SK-N-DZ (cell line): Measurements from ENCODE around the gene ZC4H2. TPM values are rescaled to one million over a fixed set of nuclear protein-coding genes. Genes with fewer than 3 reads are reported as not detected.
"Not testable (repeated sequence)": the region's sequence is repeated elsewhere in the genome, so short reads cannot be mapped to it uniquely, and the experiment has no call there.

Source experiments
- DNase-seq: peaks from one replicate; pipeline ENCODE4 v3.0.0-alpha.2; 2015; ENCODE audit warnings: low spot score
- polyA plus RNA-seq, 2 experiments: library from polyadenylated mRNA; depleted of rRNA; stranded (reverse); fragments of >200 nt; gene quantifications; 2 replicates each; pipeline ENCODE4 v1.2.3, GENCODE V29; 2014

The ZC4H2 gene, protein sequence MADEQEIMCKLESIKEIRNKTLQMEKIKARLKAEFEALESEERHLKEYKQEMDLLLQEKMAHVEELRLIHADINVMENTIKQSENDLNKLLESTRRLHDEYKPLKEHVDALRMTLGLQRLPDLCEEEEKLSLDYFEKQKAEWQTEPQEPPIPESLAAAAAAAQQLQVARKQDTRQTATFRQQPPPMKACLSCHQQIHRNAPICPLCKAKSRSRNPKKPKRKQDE
- 43.1 and 43.8 TPM in 2 replicates for polyA plus RNA-seq (2014; cell fraction: cytosol; rRNA removed)
- 32.9 and 34.2 TPM in 2 replicates for polyA plus RNA-seq (2014; cell fraction: nucleus; rRNA removed)

DNA sequence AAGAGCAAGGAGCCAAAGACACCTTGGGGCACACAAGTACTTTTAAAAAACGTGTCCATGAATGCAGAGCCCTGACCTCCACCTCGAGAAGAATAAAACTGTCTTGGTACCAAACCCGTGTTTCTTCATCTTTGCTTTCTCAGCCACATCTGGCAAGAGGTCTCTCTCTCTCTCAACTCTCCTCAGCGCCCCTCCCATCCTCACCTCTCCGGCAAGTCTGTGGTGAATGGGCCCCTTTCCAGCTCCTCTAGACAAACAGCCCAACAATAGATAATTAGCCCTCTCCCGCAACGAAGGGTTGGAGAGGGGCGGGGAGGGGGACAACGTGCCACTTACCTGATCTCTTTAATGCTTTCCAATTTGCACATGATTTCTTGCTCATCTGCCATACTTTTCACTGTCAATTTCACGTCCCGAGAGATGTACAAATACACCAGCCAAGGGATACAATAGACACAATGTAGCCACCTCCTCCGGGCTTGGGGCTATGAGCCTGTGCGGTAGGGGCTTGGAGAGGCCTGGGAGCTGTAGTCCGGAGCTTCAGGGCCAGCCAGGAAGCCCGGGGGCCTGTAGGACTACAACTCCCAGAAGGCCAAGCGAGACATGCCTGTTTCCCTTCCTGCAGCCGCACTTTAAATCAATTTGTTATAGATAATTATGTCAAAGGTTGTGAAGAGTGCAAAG is at the start of gene ZC4H2:
Gene ZC4H2 (minus strand): TSS at position 462 of the 684 bp plus-strand sequence. CDS start 73 bp downstream, at position 389.
- DNase-seq = peak; percentile 86

DNA sequence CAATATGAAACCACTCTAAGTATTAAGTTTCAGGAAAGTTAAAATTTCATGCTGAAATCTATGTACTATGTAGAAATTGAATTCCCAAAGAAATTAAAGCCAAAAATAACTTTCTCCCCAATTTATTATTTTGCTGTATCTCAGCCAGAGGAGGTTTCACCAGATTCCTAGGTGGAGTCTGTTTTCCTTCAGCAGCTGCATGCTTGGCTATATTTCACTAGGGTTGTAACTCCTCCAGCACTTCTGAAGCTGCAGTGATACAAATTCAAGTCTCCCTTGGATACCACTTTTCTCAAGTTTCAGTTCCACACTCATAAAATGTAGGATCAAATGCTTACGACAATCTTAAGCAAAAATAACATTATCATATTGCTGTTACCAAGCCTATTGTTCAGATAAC is 41.2 kb upstream of the ZC4H2 start:
- no peak for DNase-seq

DNA sequence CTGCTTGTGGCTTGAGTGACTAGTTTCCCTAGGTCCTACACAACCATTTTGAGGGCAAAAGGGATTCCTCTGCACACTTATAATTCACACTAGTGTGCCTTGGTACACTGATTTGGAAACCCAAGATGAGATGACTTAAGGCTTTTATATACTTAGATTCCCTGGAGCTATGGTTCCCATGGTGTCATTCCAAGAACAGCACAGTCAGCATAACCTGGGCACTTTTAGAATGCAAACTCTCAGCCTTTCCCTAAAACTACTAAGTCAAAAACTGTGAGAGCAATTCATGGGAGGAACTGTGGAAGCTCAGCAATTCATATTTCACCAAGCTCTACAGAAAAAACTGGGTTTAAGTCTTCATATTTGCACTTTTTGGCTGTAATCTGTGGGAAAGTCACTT is 38.0 kb upstream of the ZC4H2 start:
- DNase-seq = no peak

DNA sequence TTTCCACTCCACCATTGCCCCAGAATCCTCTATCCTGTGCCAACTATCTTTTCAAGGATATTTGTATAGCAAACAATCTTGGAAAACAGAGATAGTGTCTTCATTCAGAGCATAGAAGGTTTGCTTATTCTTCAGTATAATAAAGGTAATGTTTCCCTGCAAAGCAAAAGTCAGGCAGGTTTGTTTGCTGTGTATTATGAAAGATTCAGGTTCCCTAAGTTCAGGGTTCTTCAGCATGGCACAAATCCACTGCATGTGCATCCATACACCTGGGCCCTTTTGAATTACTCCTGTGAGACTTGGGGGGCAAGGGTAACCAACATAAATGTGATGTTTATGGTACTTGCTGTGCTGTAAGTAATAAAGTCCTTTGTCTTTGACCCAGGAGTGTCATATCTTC is 33.2 kb upstream of the ZC4H2 start:
- DNase-seq = no peak

DNA sequence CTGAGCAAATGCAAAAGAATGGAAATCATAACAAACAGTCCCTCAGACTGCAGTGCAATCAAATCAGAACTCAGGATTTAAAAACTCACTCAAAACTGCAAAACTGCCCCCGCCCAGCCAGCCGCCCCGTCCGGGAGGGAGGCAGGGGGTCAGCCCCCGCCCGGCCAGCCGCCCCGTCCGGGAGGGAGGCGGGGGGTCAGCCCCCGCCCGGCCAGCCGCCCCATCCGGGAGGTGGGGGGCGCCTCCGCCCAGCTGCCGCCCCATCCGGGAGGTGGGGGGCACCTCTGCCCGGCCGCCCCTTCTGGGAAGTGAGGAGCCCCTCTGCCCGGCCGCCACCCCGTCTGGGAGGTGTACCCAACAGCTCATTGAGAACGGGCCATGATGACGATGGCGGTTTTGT is 26.0 kb upstream of the ZC4H2 start:
- DNase-seq = not testable (repeated sequence)

GRCh38 chrX:64996805-64997204 is 20.6 kb upstream of the ZC4H2 start:
- no peak for DNase-seq

DNA sequence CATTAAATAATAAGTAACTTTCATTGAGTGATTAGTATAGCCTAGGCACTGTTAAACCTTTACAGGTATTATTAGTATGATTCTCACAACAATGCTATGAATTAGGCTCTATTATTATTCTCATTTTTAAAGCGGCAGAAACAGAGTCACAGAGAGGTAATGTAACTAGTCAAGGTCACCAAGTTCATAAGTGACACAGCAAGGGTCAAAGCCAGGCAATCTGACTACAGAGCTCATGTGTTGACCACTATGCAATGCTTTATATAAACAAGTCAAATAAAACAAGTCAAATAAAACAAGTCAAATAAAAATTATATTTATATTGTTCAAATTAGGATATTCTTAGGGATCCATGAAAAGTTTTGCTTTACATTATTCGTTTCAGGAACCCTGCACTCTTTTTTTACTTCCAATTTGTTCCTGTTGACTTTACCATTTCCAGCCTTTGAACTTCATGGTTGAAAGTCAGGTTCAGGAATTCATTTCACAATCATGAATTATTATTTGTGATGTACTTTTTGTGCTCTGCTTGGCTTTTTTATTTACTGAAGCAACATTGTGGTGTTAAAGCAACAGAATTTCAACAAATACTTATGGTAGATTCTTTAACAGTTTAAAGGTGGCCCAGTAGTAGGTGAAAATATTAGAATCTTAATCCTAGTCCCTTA is 18.0 kb upstream of the ZC4H2 start:
- no peak for DNase-seq

GRCh38 chrX:64977830-64978229 is 1.6 kb upstream of the ZC4H2 start:
- no peak for DNase-seq

- DNase-seq = no peak
These were observed 801 bp upstream of the ZC4H2 start for GRCh38 chrX:64977051-64977450.

DNA sequence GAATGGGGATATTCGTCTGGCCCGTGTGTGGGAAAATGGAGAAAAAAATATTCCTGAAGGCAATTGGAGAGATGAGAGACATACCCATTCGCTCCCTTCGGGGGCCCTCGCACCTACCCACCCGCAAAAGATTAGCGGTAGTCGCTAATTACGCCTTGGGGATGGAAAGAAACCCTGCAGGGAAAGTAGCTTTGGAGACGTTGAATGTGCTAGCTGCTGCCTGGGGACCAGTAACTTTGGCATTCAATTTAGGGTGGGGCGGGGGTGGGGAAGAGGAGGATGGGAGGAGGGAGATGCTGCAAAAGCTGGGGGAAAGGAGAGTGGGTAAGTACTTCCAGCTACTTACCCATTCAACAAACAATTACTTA is 407 bp upstream of the ZC4H2 start:
- no peak for DNase-seq

GRCh38 chrX:64975491-64975890 is 759 bp downstream of the ZC4H2 start:
- peak; percentile 49 for DNase-seq

GRCh38 chrX:64925480-64925879 is 50.8 kb downstream of the ZC4H2 start:
- no peak for DNase-seq

- no peak for DNase-seq
These were observed 68.1 kb downstream of the ZC4H2 start for GRCh38 chrX:64908121-64908520.

- peak; percentile 18 for DNase-seq
These were observed 81.7 kb downstream of the ZC4H2 start for GRCh38 chrX:64894454-64895038.

DNA sequence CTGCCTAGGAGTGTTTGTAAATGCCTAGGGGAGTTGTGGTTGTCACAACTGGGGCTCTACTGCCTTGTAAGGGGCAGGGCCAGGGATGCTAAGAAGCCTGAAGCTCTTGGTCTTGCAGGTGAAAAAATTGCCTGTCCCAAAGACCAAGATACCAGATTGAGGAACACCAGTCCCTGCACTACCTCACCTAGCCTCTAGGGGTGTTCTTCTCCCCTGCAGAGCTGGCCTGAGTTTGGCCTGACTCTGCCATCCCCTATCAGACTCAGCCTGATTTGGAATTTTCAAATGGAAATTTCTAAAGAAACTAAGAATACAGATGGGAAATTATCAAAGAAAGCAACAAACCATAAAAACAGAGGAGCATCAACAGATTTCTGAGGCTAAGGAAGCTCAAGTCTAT is 90.4 kb downstream of the ZC4H2 start:
- peak; percentile 8 for DNase-seq

DNA sequence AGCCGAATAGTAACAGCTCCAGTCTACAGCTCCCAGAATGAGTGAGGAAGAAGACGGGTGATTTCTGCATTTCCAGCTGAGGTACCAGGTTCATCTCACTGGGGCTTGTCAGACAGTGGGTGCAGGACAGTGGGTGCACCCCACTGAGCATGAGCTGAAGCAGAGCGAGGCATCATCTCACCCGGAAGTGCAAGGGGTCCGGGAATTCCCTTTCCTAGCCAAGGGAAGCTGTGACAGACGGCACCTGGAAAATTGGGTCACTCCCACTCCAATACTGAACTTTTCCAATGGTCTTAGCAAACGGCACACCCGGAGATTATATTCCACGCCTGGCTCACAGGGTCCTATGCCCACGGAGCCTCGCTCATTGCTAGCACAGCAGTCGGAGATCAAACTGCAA is 97.5 kb downstream of the ZC4H2 start:
- not testable (repeated sequence) for DNase-seq

GRCh38 chrX:64867217-64867616 is 109.0 kb downstream of the ZC4H2 start:
- DNase-seq = no peak
